GM21360 (cell line): Measurements from ENCODE around the gene TPST2.

ENCODE experiments used
- ATAC-seq: cut with Tn5 transposase; IDR thresholded peaks from one replicate; pipeline ENCODE4 v1.9.1; 2021; ENCODE audit warnings: mild to moderate bottlenecking, moderate library complexity; ENCODE audit not compliant: unreplicated experiment

The TPST2 gene

DNA sequence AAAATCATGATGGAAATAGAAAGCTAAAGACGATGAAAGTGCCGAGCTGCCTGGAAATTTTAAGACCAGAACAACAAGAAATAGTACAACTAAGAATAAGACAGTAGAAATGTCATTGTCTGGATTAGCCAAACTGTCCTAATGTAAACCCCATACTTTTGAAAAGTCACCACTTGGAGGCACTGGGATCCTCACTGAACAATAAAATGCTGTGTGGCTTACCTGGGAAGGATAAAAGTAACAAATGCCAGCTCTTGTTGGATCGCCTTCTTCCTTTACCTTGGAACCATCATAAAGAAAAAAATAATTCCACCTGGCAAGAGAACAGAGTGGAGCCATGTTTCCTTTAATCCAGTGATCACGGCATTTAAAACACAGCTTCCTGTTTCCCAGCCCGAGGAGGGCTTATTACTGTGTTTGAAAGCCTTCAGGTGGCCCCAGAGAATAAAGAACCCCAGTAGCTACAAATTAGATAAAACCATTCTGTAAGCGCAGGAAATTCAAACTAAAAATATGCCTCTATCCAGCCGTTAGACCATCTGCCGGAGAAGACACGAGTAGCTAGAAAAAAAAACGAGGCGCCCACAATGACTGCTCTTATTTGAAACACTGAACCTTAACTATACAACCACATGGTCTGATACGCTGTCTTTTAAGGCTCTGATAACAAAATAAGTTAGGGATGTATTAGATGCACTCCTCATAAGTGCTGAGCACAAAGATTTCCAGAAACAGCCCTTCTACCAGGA is 110.7 kb downstream of the TPST2 start:
- ATAC-seq: no peak

DNA sequence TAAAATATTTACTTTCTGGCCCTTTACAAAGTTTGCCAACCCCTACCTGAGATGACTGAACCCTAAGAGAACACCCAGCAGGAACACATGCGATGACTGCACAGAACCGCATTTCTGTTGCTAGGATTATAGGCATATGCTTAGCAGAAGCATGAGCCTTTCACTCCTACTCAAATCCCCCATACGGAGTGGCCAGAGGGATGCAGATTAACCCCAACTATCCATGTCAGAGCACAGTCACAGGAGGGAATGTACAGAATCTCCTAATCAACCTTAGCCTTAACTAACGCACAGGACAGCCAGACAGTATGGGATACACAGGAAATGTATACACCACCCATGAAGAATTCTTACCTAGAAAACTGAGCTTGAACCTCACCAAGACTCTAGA is 112.6 kb downstream of the TPST2 start:
- no peak for ATAC-seq

DNA sequence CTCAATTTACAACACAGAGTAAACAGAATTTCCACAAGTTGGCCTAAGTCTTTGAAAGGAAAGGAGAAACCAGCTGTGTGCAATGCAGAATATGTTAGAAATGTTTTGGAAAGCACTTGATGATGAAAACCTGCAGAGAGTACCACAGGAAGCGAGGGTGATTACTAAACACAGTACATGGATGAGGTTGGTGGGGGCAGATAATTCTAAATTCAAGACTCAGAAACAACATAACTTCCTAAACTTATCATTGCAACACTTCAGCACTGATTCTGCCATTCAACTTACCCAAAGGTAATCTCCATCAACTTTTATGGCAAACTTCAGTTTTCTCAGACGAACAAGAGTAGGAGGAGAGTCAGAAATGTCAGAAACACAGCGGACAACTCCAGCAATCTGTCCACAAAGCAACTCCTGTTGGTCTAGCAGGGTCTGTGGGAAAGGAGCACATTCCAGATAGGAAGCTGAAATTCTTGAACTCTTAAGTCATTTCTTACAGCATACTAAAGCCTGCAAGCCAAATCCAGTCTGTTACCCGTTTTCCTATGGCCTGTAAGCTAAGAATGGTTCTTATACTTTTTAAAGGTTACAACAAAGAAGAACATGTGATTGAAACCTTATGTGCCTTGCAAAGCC is 113.1 kb downstream of the TPST2 start:
- ATAC-seq: no peak

DNA sequence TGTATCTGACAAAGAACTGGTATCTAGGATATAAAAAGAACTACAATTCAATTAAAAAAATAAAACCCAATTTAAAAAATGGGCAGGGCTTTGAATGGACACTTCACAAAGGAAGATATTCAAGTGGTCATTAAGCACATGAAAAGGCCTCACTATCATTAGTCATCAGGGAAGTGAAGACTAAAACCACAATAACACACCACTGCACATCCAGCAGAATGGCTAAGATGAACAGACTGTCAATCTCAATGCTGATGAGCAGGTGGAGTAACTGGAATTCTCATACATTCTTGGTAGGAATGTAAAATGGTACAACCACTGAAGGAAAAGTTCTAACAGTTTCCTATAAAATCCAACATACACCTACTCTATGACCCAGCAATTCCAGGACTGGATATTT is 115.2 kb downstream of the TPST2 start:
- ATAC-seq: no peak
